Lung microvascular endothelial cell (primary cell): ENCODE results near the gene PRSS27. TPM values are rescaled to one million over a fixed set of nuclear protein-coding genes. Genes with fewer than 3 reads are reported as not detected.

ENCODE experiments used
- DNase-seq, 2 donors: peaks; one replicate each; pipeline versions ENCODE4 v3.0.0 to v3.0.0-alpha.2; 2010; ENCODE audit warnings: low read depth in 2 of 2
- total RNA-seq: library from RNA; depleted of rRNA; stranded (reverse); fragments of >200 nt; gene quantifications from 2 replicates; pipeline ENCODE4 v1.2.1, GENCODE V29; 2014

PRSS27 gene
- total RNA-seq, 1 donor from 2014 or later = 0.20 TPM

- no peak for DNase-seq
Observed at GRCh38 chr16:2751577-2752034, 31.6 kb upstream of the PRSS27 start.

DNA sequence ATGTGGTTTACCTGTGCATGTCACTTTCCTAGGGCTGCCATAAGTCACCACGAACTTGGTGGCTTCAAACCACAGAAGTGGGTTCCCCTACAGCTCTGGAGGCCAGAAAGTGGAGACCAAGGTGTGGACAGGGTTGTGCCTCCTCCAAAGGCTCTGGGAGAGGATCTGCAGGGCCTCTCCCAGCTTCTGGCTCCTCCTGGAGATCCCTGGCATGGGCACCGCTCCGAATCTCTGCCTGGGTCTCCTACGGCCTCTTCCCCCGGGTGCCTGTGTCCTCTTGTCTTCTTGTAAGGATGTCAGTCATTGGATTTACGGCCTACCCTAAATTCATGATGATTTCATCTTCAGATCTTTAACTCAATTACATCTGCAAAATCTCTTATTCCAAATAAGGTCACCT lies 29.9 kb upstream of the PRSS27 start:
- DNase-seq = no peak

DNA sequence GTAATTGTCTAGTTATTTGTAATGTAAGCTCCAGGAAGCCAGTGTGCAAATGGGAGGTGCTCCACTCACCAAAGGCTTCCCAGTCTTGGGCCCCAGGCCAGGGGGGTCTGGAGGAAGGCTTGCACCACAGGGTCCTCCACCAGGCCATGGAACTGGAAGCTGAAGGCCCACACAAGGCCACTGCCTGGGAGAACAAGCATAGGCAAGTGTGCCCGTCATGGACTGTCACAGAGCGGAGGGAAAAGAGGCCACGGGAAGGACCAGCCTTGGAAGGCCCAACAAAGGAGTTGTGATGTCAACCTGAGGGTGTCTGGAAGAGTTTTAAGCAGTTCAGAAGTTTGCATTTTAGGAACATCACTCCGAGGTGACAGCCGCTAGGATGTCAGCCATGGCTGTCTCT lies 29.5 kb upstream of the PRSS27 start:
- DNase-seq = no peak

DNA sequence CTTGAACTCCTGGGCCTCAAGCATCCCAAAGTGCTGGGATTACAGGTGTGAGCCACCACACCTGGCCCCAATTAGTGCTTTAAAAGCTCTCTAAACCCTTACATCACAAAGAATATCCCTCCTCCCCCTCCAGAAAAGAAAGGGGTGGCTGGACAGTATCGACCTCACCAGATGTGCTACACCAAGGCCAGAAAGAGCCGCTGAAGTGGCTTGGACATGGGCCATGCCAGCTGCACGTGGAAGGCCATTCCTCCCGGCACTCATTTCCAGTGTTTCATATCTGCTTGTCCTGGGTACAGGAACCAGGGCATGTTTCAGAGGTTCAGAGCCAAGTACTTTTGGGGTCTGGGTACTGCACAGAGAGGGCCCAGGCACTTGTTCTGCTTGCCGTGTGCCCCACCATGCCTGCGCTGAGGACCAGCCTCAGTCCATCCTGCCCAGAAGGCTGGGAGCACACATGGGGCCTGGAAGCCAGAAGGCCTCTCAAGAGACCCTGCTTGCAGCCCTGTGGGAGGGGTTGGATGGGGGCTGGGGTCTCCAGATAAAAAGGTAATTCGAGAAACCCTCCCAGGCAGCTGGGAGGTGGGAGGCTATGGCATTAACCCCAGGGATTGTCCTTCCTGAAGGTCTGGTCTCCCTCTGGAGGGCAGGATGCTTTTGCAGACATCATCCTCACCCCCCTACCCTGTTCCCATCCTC lies 28.9 kb upstream of the PRSS27 start:
- no peak for DNase-seq

DNA sequence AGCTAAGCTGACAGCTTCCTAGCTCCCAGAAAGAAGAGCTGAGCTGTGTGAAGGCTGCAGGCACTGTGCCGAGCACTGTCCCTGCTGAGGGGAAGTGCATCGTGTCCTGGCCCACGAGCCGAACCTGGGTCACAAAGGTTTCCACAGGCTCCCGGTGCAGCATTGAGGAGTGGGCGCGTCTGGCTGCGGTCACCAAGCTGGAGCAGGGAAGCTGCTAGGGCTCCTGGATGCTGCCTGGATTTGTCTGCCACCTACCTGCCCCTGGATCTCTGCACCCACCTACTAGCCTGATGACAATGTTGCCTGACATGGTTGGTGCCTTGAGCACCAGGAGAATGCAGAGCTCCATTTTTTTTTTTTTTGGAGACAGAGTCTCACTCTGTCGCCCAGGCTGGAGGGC lies 25.9 kb upstream of the PRSS27 start:
- DNase-seq = no peak

DNA sequence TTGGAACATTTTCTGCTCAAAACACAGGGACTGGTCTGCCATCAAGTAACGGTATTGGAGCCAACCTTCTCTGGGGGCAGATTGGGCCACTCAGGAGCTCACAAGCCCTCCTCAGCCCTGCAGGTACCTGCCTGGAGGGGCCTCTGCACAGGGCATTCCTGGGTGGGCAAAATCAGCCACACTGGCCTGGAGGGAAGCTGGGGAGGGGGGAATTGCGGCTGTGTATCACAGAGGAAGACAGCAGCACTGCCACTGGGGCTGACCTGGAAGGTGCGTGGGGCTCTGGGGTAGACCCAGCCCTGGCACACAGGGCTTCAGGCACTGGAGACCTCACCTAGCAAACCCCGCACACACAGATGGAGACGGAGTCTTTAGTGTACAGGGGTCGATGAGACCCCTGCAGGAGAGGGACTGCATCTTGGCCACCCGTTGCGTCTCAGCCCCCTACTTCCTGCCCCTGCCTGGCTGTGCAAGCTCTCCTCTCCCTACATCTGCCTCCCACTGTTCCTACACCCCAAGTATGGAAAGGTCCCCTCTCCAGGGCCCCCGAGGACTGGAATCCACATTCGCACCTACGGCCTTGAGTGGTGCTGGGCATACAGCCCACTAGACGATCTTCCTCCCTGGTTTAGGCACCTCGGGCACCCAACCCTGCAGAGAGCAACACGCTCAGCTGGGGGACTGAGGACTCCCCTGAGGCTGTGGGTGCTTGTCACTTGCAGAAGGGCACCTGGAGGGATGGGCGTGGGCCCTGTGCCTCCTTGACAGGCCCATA lies 25.3 kb upstream of the PRSS27 start:
- no peak for DNase-seq

DNA sequence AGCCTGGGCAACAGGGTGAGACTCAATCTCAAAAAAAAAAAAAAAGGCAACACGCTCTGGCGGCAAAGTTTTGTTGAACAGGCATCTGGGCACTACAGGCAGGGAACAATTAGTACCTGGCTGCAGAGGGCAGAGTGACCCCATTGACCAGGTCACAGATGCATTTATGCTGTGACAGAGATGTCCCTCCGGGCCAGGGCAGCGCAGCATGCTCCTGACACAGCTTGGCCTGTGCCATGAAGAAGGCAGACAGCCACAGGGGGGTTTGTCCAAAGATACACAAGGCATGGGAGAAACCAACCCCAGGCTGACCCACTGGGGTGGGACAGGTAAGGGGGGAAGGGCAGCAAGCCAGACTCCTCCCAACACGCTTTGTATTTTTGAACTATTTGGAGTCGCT lies 24.7 kb upstream of the PRSS27 start:
- no peak for DNase-seq

DNA sequence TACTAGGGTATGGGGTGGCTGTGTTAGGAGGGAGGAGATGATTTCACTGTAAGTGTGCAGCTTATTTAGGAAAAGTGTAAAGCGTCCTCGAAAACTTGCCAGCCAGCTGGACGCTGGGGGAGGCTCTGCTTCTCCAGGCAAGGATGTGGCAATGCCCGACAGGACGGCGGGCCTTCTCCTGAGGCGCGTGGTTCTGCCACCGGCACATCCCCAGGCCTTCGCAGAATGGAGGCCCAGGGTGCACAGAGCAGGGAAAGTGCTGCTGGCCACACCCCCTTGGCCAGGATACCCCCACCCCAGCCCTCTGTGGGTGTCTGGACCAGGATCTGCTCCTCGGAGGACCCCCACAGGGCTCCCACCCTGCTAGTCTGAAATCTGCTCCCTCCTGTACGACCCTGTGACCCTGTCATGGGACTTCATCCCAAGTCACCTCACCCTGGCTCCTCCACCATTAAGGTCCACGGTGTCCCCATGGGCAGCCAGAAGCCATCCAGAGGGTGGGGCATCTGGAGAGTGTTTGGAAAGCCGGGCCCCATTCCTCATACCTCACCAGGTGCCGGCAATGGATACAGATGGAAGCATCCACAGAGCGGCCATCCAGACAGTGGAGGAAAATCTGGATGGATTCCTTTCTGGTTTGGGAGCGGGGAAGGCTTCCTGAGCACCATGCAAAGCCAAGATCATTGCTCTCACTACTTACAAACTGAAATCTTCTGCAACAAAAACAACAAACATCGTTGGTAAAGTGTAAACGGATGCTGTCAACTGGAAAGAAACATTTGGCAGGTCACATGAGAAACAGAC lies 23.2 kb upstream of the PRSS27 start:
- DNase-seq = no peak

DNA sequence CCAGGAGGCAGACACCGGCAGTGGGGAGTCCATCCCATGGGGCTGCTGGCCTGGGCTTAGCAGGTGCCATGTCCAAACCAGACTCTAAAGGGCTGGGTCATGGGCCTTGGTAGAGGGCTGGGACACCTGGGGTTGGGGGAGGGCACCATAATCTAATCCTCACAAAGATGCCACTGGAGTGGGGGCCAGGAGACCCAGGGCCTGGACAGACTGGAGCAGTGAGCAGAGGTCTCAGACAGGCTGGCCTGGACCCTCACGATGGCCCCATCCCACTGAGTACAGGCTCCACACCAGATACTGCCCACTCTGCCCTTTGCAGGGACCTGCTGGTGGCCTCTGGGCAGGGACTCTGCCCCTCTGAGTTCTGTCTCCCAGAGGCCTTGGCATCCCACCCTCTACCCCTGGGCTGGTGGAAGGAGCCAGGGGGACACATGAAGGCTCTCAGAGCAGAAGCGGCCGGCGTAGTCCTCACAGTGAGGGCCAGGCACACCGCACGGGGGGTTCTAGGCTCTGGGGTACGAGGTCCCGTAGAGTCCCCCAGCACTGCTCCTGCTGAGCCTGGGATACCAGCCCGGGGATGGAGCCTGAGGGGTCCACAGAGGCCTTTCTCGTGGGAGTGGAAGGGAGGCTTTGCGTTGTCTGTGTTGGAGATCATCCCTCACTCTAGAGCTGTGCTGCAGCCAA lies 22.4 kb upstream of the PRSS27 start:
- no peak for DNase-seq

GRCh38 chr16:2741168-2741567 lies 21.1 kb upstream of the PRSS27 start:
- DNase-seq = no peak

GRCh38 chr16:2740476-2740875 lies 20.5 kb upstream of the PRSS27 start:
- DNase-seq = no peak

DNA sequence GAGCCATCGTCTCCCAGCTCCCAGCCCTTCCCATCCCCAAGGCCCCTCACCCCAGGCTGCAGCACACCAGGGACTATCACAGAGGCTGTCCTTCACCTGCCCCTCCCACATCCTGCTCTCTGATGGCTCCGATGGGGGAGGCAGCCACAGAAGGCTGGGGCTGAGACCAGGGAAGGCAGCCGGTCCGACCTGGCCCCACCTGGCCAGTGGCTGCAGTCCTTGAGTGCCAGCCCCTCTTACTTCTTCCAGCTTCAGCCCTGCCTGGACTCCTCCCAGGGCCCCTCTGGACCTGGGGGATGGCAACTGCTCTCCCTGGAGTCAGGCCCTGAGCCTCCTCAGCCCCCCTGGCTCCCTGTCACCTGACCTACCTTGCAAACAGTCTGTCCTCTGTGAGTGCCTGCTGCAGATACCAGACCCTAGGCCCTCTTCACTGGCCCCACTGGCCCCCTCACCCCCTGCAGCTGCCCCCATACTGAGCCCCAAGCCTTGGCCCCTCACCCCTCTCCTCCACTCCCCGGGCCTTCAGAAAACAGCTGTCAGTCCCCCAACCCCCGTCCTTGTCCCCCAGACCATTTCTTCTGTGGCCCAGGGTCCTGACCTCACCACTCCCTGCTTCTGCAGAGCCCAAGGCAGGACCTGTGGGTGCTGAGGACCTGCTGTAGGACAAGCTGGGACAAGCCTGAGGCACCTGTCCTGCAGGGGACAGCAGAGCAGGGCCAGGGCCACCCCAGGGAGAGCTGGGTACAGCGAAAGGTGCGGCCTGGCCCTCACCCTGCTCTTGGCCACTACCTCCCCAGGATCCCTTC lies 19.8 kb upstream of the PRSS27 start:
- DNase-seq = no peak

DNA sequence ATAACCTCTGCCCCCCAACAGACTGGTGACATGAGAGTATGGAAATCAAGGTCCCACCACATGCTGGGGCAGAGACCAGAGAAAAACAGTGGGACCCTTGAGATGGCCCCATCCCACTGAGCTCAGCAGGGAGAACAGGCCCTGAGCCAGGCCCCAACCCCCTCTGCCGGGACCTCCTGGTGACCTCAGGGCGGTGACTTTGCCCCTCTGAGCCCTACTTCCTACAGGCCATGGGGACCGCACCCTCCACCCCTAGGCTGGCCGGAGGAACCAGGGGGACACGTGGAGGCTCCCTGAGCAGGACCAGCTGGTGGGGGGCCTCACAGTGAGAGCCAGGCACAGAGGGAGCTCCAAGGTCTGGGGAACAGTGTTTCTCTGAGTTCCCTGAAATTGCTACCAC lies 18.6 kb upstream of the PRSS27 start:
- no peak for DNase-seq

DNA sequence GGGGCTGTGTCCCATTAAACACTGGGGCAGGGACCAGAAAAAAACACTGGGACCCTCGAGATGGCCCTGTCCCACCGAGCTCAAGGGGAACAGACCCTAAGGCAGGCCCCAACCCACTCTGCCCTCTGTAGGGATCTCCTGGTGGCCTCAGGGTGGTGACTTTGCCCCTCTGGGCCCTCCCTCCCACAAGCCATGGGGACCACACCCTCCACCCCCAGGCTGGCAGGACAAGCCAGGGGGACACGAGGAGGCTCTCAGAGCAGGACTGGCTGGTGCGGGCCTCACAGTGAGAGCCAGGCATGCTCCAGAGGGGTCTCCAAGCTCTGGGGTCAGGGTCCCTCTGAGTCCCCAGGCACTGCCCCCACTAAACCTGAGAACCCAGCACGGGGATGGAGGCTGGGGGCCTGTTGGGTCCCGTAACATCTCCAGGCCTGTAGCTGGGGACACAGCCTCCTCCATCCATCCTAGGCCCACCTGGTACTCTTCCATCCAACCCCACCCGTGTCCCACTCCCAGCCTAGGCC lies 17.9 kb upstream of the PRSS27 start:
- no peak for DNase-seq

GRCh38 chr16:2737238-2737605 lies 17.2 kb upstream of the PRSS27 start:
- DNase-seq = no peak

DNA sequence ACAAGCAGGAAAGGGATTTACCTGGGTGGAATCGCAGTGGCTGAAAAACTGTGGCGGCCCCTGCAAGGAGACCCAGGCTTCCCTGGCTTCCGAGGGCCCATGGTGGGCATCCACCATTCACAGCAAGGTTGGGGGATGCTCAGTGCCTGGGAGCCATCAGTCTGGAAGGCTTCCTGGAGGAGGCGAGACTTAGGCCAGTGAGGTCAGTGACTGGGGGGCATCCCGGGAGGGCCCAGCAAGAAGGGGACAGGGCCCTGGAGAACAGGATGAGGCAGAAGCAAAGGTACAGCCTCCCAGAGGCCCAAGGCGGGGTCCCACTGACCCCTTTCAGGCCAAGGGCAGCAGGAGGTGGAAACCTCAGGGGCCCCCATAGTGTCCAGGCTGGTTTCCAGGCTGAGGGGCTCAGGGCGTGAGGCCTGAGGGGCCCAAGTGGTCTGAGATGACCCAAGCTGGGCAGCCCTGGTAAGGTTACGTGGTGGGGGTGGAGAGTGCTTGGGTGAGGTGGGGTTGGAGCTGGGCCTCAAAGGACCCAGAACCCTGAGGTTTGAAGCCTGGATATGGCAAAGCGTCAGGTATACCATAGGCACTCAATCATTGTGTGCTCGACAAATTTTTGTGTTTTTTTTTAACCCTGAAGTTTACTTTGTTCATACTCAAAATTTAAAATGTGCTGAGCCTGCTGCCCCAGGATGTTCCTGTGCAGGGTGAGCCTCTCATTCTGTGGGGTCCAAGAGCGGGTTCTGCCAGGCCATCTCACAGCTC lies 16.6 kb upstream of the PRSS27 start:
- DNase-seq = no peak

DNA sequence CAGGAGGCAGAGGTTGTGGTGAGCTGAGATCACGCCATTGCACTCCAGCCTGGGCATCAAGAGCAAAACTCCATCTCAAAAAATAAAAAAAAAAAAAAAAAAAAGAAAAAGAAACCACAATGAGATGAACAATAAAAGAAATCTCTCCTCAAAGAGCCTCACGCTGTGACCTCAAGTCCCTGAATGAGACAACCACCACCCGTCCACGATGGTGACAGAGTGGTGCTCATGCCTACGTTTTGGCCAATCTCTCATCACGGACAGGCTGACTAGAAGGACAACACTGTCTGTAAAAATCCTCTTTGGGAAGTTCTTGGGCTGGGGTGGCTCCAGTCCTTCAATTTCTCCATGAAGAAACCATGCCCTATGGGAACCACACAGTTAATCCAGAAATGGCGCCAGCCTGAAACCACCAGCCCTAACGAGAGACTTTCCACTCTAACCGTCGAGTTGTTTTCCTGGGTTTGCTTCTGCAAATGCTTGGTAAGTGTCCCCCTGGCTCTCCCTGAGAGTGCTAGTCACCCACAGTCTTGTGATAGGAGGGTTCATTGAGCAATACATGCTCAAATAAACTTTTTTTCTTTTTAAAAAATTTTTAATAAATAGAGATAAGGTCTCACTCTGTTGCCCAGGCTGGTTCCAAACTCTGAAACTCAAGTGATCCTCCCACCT lies 15.0 kb upstream of the PRSS27 start:
- DNase-seq = no peak

GRCh38 chr16:2728034-2728433 lies 8.0 kb upstream of the PRSS27 start:
- DNase-seq = no peak

- no peak for DNase-seq
Observed at GRCh38 chr16:2726923-2727322, 6.9 kb upstream of the PRSS27 start.
